ENCODE results near the gene ASIC2. TPM values are rescaled to one million over a fixed set of nuclear protein-coding genes. Genes with fewer than 3 reads are reported as not detected.
A peak's percentile ranks its signal among the peaks of the same experiment; 100 is the strongest.

ASIC2 gene
- total RNA-seq, 1 experiment from 2014 or later: 0.11 TPM

DNA sequence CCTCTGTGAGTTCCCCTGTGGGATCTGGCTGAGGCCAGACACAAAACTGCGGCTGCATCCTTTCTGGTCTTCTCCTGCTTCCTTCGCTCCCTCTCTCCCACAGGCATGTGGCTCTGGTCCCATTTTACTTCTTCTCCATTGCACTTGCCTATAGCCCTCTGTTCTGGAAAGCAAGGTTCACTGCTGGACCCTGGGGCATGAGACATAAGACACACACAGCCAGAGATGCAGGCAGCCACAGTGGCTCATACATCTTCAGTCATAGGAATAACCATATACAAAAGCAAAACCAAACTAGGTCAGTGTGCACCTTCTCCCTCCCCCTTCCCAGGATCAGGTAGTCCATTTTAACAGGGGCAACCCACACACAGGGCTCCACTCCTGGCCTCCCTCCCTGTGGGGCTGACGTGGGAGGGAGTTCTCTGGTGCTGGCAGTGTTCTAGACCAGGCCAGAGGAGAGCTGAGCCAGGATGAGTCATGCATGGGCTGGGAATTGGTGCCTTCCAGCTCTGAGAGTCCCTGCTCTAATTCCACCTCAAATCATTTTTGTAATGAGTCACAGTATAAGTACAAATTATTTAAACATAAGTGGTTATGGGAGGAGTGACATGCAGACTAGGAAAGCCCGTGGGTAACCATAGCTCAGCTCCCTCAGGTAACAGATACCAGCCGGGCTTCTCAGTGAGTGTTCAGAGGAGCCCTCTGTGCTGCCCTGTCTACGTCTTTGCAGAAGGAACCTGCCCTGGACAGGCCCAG is 58.0 kb downstream of the ASIC2 start:
- TF ChIP-seq EZH2phosphoT487 (IDR thresholded peaks at IDR 0.05; ENCODE audit: borderline replicate concordance, low read length) (no peak), EZH2 (IDR thresholded peaks at IDR 0.05; ENCODE audit: low read length, unreplicated experiment) (no peak)
- TF ChIP-seq, protein P1, sequence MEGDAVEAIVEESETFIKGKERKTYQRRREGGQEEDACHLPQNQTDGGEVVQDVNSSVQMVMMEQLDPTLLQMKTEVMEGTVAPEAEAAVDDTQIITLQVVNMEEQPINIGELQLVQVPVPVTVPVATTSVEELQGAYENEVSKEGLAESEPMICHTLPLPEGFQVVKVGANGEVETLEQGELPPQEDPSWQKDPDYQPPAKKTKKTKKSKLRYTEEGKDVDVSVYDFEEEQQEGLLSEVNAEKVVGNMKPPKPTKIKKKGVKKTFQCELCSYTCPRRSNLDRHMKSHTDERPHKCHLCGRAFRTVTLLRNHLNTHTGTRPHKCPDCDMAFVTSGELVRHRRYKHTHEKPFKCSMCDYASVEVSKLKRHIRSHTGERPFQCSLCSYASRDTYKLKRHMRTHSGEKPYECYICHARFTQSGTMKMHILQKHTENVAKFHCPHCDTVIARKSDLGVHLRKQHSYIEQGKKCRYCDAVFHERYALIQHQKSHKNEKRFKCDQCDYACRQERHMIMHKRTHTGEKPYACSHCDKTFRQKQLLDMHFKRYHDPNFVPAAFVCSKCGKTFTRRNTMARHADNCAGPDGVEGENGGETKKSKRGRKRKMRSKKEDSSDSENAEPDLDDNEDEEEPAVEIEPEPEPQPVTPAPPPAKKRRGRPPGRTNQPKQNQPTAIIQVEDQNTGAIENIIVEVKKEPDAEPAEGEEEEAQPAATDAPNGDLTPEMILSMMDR (conservative IDR thresholded peaks at IDR 0.05; ENCODE audit: low read depth, low read length): no peak
- peaks cover 11% of the 10 kb centered on the region for H3K4me1 ChIP-seq (ENCODE audit: insufficient read depth, low read length)
- H3K27me3 ChIP-seq (ENCODE audit: low read length): no peaks in the 10 kb centered on the region
- H3K9me3 ChIP-seq (ENCODE audit: low read length): no peaks in the 10 kb centered on the region
- H3K27ac ChIP-seq (ENCODE audit: low read length): peak overlapping the region; percentile 68
- POLR2A ChIA-PET (ENCODE audit: unreplicated experiment): no interaction called here
- H3K79me2 ChIP-seq (ENCODE audit: low read length): no peaks in the 10 kb centered on the region
- H3K4me2 ChIP-seq (ENCODE audit: low read length): peak overlapping the region; percentile 54
- no peaks in the 10 kb centered on the region for H4K20me1 ChIP-seq (ENCODE audit: low read length)
- no peak overlapping the region for H2AFZ ChIP-seq (ENCODE audit: low read length)
- CTCF ChIA-PET: no interaction called here
- H3K36me3 ChIP-seq (ENCODE audit: low read depth, low read length): no peaks in the 10 kb centered on the region
- intact Hi-C loops (cut with micrococcal nuclease): no loop called here
- H3K9me2 ChIP-seq (replicated peaks; ENCODE audit: low read length): no peaks in the 10 kb centered on the region
- no peak overlapping the region for H3K4me3 ChIP-seq (ENCODE audit: low read length)
- no peak overlapping the region for H3K9ac ChIP-seq (ENCODE audit: low read length)
- ATAC-seq (peak; percentile 87), DNase-seq (peak; percentile 88)
- no peaks in the 10 kb centered on the region for H3F3A ChIP-seq (ENCODE audit: low read length, unreplicated experiment)
- BruUV-seq (replicated peaks): no TSS peak

DNA sequence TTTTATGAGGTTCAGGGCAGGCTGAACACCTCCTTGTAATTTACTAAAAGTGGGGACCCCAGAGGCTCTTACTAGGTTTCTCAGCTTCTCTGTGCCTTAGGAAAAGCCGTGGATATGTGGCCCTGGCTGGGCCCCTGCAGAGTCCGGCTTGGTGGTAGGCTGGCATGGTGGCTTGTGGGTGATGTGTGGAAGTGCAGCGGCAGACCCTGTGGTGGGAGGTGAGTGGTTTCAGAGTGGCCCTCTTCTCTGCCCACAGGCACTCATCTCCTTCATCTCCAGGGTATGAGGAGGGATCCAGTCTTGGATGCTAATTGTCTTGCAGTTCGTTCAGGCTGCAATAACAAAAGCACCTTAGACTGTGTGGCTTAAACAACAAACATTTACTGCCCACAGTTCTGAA is 58.9 kb downstream of the ASIC2 start:
- Histone ChIP-seq H3K79me2 (ENCODE audit: low read length) (no peaks in the 10 kb centered on the region), H3K4me3 (ENCODE audit: low read length) (no peak overlapping the region), H3F3A (ENCODE audit: low read length, unreplicated experiment) (no peaks in the 10 kb centered on the region), H3K4me2 (ENCODE audit: low read length) (no peak overlapping the region), H3K9ac (ENCODE audit: low read length) (no peak overlapping the region), H3K4me1 (ENCODE audit: insufficient read depth, low read length) (peaks cover 11% of the 10 kb centered on the region), H3K36me3 (ENCODE audit: low read depth, low read length) (no peaks in the 10 kb centered on the region), H4K20me1 (ENCODE audit: low read length) (no peaks in the 10 kb centered on the region), H2AFZ (ENCODE audit: low read length) (no peak overlapping the region), H3K9me3 (ENCODE audit: low read length) (no peaks in the 10 kb centered on the region), H3K27me3 (ENCODE audit: low read length) (no peaks in the 10 kb centered on the region), H3K9me2 (replicated peaks; ENCODE audit: low read length) (no peaks in the 10 kb centered on the region), H3K27ac (ENCODE audit: low read length) (no peak overlapping the region)
- POLR2A ChIA-PET (ENCODE audit: unreplicated experiment): no interaction called here
- no peak for ATAC-seq
- TF ChIP-seq EZH2 (IDR thresholded peaks at IDR 0.05; ENCODE audit: low read length, unreplicated experiment): no peak
- TF ChIP-seq, protein P1 (conservative IDR thresholded peaks at IDR 0.05; ENCODE audit: low read depth, low read length): no peak
- TF ChIP-seq EZH2phosphoT487 (IDR thresholded peaks at IDR 0.05; ENCODE audit: borderline replicate concordance, low read length): no peak
- intact Hi-C loops (cut with micrococcal nuclease): no loop called here
- no peak for DNase-seq
- CTCF ChIA-PET: no interaction called here
- BruUV-seq (replicated peaks): no TSS peak

DNA sequence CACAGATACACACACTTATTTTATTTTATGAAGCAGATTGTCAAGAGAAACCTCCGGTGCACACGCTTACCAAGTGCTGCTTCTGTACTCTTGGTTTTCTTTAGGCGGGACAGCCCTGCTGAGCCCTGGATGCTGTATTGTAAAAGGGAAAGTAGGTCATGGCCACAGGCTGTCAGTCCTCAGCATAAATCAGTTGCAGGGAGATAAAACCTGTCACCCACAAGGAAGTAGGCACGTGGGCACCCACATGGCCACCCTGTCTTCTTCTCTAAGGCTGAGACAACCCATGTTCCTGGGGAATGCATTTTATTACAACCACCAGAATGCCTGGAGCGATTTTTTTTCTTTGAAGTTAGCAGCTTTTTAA is 59.3 kb downstream of the ASIC2 start:
- H3K27ac ChIP-seq (ENCODE audit: low read length): no peak overlapping the region
- no peak overlapping the region for H3K9ac ChIP-seq (ENCODE audit: low read length)
- ATAC-seq: no peak
- H3K27me3 ChIP-seq (ENCODE audit: low read length): no peaks in the 10 kb centered on the region
- H3K9me2 ChIP-seq (replicated peaks; ENCODE audit: low read length): no peaks in the 10 kb centered on the region
- peak; percentile 19 for DNase-seq
- ChIA-PET POLR2A (ENCODE audit: unreplicated experiment) (no interaction called here), CTCF (no interaction called here)
- no peak overlapping the region for H3K4me2 ChIP-seq (ENCODE audit: low read length)
- intact Hi-C loops (cut with micrococcal nuclease): no loop called here
- no TSS peak for BruUV-seq (replicated peaks)
- no peaks in the 10 kb centered on the region for H4K20me1 ChIP-seq (ENCODE audit: low read length)
- H3K36me3 ChIP-seq (ENCODE audit: low read depth, low read length): no peaks in the 10 kb centered on the region
- TF ChIP-seq, protein P1 (conservative IDR thresholded peaks at IDR 0.05; ENCODE audit: low read depth, low read length): no peak
- TF ChIP-seq EZH2phosphoT487 (IDR thresholded peaks at IDR 0.05; ENCODE audit: borderline replicate concordance, low read length): no peak
- no peak for TF ChIP-seq EZH2 (IDR thresholded peaks at IDR 0.05; ENCODE audit: low read length, unreplicated experiment)
- H3K79me2 ChIP-seq (ENCODE audit: low read length): no peaks in the 10 kb centered on the region
- no peaks in the 10 kb centered on the region for H3K9me3 ChIP-seq (ENCODE audit: low read length)
- peaks cover 11% of the 10 kb centered on the region for H3K4me1 ChIP-seq (ENCODE audit: insufficient read depth, low read length)
- H2AFZ ChIP-seq (ENCODE audit: low read length): no peak overlapping the region
- H3F3A ChIP-seq (ENCODE audit: low read length, unreplicated experiment): no peaks in the 10 kb centered on the region
- H3K4me3 ChIP-seq (ENCODE audit: low read length): no peak overlapping the region
